ENCODE data around the gene TAOK2. TPM values are rescaled to one million over a fixed set of nuclear protein-coding genes. Genes with fewer than 3 reads are reported as not detected.

TAOK2 gene
- total and polyA plus RNA-seq, 2 experiments from 2014 or later: 24.5 to 33.4 TPM

DNA sequence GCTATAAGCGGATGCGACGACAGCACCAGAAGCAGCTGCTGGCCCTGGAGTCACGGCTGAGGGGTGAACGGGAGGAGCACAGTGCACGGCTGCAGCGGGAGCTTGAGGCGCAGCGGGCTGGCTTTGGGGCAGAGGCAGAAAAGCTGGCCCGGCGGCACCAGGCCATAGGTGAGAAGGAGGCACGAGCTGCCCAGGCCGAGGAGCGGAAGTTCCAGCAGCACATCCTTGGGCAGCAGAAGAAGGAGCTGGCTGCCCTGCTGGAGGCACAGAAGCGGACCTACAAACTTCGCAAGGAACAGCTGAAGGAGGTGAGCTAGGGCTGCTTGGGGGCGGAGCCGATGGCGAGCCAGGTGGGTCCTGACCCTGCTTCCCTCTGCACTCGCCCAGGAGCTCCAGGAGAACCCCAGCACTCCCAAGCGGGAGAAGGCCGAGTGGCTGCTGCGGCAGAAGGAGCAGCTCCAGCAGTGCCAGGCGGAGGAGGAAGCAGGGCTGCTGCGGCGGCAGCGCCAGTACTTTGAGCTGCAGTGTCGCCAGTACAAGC is 11.7 kb downstream of the TAOK2 start:
- no peak for DNase-seq (ENCODE audit: low spot score)
- Histone ChIP-seq H3K79me2 (no peaks in the 10 kb centered on the region), H3K27me3 (no peaks in the 10 kb centered on the region), H4K20me1 (ENCODE audit: insufficient read depth, poor library complexity, severe bottlenecking) (no peaks in the 10 kb centered on the region), H3K9me2 (replicated peaks; ENCODE audit: insufficient read depth) (no peaks in the 10 kb centered on the region), H3K4me3 (no peak overlapping the region), H3K36me3 (replicated peaks; ENCODE audit: insufficient read depth, low read depth) (no peaks in the 10 kb centered on the region), H2AFZ (no peak overlapping the region), H3K4me1 (ENCODE audit: insufficient read depth) (no peaks in the 10 kb centered on the region), H3K4me2 (no peak overlapping the region), H3K27ac (no peak overlapping the region), H3K9me3 (ENCODE audit: low read depth) (no peaks in the 10 kb centered on the region)
- WGBS (ENCODE audit: low lambda C conversion rate, missing lambda C conversion rate): 97% methylated on average over 26 of the region's 28 CpGs
- TF ChIP-seq EZH2 (IDR thresholded peaks at IDR 0.05; ENCODE audit: borderline replicate concordance): no peak

DNA sequence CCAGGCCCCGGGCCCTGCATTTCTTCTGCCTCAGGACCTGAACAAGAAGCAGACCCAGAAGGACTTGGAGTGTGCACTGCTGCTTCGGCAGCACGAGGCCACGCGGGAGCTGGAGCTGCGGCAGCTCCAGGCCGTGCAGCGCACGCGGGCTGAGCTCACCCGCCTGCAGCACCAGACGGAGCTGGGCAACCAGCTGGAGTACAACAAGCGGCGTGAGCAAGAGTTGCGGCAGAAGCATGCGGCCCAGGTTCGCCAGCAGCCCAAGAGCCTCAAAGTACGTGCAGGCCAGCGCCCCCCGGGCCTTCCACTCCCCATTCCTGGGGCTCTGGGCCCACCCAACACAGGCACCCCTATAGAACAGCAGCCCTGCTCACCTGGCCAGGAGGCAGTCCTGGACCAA is 12.6 kb downstream of the TAOK2 start:
- H3K9me2 ChIP-seq (replicated peaks; ENCODE audit: insufficient read depth): no peaks in the 10 kb centered on the region
- H4K20me1 ChIP-seq (ENCODE audit: insufficient read depth, poor library complexity, severe bottlenecking): no peaks in the 10 kb centered on the region
- H3K4me3 ChIP-seq: no peak overlapping the region
- no peaks in the 10 kb centered on the region for H3K79me2 ChIP-seq
- no peak overlapping the region for H3K4me2 ChIP-seq
- H3K36me3 ChIP-seq (replicated peaks; ENCODE audit: insufficient read depth, low read depth): no peaks in the 10 kb centered on the region
- H3K27me3 ChIP-seq: no peaks in the 10 kb centered on the region
- no peak for TF ChIP-seq EZH2phosphoT487 (IDR thresholded peaks at IDR 0.05; ENCODE audit: low read depth, severe bottlenecking, unreplicated experiment)
- TF ChIP-seq, protein P1, sequence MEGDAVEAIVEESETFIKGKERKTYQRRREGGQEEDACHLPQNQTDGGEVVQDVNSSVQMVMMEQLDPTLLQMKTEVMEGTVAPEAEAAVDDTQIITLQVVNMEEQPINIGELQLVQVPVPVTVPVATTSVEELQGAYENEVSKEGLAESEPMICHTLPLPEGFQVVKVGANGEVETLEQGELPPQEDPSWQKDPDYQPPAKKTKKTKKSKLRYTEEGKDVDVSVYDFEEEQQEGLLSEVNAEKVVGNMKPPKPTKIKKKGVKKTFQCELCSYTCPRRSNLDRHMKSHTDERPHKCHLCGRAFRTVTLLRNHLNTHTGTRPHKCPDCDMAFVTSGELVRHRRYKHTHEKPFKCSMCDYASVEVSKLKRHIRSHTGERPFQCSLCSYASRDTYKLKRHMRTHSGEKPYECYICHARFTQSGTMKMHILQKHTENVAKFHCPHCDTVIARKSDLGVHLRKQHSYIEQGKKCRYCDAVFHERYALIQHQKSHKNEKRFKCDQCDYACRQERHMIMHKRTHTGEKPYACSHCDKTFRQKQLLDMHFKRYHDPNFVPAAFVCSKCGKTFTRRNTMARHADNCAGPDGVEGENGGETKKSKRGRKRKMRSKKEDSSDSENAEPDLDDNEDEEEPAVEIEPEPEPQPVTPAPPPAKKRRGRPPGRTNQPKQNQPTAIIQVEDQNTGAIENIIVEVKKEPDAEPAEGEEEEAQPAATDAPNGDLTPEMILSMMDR (IDR thresholded peaks at IDR 0.05; ENCODE audit: poor library complexity): no peak
- DNase-seq (ENCODE audit: low spot score): no peak
- WGBS (ENCODE audit: low lambda C conversion rate, missing lambda C conversion rate): 94% methylated on average over 20 of the region's 20 CpGs
- H2AFZ ChIP-seq: no peak overlapping the region
- no peaks in the 10 kb centered on the region for H3K9me3 ChIP-seq (ENCODE audit: low read depth)
- no peak overlapping the region for H3K27ac ChIP-seq
- no peaks in the 10 kb centered on the region for H3K4me1 ChIP-seq (ENCODE audit: insufficient read depth)

DNA sequence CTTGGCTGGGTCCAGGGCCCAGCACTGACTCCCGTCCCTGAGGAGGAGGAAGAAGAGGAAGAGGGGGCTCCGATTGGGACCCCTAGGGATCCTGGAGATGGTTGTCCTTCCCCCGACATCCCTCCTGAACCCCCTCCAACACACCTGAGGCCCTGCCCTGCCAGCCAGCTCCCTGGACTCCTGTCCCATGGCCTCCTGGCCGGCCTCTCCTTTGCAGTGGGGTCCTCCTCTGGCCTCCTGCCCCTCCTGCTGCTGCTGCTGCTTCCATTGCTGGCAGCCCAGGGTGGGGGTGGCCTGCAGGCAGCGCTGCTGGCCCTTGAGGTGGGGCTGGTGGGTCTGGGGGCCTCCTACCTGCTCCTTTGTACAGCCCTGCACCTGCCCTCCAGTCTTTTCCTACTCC is 13.3 kb downstream of the TAOK2 start:
- no peak overlapping the region for H3K4me2 ChIP-seq
- no peaks in the 10 kb centered on the region for H3K36me3 ChIP-seq (replicated peaks; ENCODE audit: insufficient read depth, low read depth)
- no peaks in the 10 kb centered on the region for H3K79me2 ChIP-seq
- no peak for DNase-seq (ENCODE audit: low spot score)
- no peak overlapping the region for H3K27ac ChIP-seq
- no peaks in the 10 kb centered on the region for H3K4me1 ChIP-seq (ENCODE audit: insufficient read depth)
- no peaks in the 10 kb centered on the region for H3K9me2 ChIP-seq (replicated peaks; ENCODE audit: insufficient read depth)
- no peaks in the 10 kb centered on the region for H4K20me1 ChIP-seq (ENCODE audit: insufficient read depth, poor library complexity, severe bottlenecking)
- no peak overlapping the region for H2AFZ ChIP-seq
- no peaks in the 10 kb centered on the region for H3K27me3 ChIP-seq
- H3K9me3 ChIP-seq (ENCODE audit: low read depth): no peaks in the 10 kb centered on the region
- TF ChIP-seq EZH2 (IDR thresholded peaks at IDR 0.05; ENCODE audit: borderline replicate concordance) (no peak), EZH2phosphoT487 (IDR thresholded peaks at IDR 0.05; ENCODE audit: low read depth, severe bottlenecking, unreplicated experiment) (no peak)
- TF ChIP-seq, protein P1 (IDR thresholded peaks at IDR 0.05; ENCODE audit: poor library complexity): no peak
- H3K4me3 ChIP-seq: no peak overlapping the region
- WGBS (ENCODE audit: low lambda C conversion rate, missing lambda C conversion rate): 96% methylated on average over 3 of the region's 5 CpGs

DNA sequence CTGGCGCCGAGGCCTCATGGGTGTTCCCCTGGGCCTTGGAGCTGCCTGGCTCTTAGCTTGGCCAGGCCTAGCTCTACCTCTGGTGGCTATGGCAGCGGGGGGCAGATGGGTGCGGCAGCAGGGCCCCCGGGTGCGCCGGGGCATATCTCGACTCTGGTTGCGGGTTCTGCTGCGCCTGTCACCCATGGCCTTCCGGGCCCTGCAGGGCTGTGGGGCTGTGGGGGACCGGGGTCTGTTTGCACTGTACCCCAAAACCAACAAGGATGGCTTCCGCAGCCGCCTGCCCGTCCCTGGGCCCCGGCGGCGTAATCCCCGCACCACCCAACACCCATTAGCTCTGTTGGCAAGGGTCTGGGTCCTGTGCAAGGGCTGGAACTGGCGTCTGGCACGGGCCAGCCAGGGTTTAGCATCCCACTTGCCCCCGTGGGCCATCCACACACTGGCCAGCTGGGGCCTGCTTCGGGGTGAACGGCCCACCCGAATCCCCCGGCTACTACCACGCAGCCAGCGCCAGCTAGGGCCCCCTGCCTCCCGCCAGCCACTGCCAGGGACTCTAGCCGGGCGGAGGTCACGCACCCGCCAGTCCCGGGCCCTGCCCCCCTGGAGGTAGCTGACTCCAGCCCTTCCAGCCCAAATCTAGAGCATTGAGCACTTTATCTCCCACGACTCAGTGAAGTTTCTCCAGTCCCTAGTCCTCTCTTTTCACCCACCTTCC is 13.9 kb downstream of the TAOK2 start:
- H3K4me3 ChIP-seq: no peak overlapping the region
- no peaks in the 10 kb centered on the region for H3K4me1 ChIP-seq (ENCODE audit: insufficient read depth)
- H4K20me1 ChIP-seq (ENCODE audit: insufficient read depth, poor library complexity, severe bottlenecking): no peaks in the 10 kb centered on the region
- H3K9me3 ChIP-seq (ENCODE audit: low read depth): no peaks in the 10 kb centered on the region
- H3K27ac ChIP-seq: no peak overlapping the region
- no peaks in the 10 kb centered on the region for H3K27me3 ChIP-seq
- no peak overlapping the region for H2AFZ ChIP-seq
- DNase-seq (ENCODE audit: low spot score): no peak
- TF ChIP-seq EZH2phosphoT487 (IDR thresholded peaks at IDR 0.05; ENCODE audit: low read depth, severe bottlenecking, unreplicated experiment) (no peak), EZH2 (IDR thresholded peaks at IDR 0.05; ENCODE audit: borderline replicate concordance) (no peak)
- TF ChIP-seq, protein P1 (IDR thresholded peaks at IDR 0.05; ENCODE audit: poor library complexity): no peak
- no peaks in the 10 kb centered on the region for H3K79me2 ChIP-seq
- no peaks in the 10 kb centered on the region for H3K9me2 ChIP-seq (replicated peaks; ENCODE audit: insufficient read depth)
- WGBS (ENCODE audit: low lambda C conversion rate, missing lambda C conversion rate): 96% methylated on average over 30 of the region's 35 CpGs
- H3K36me3 ChIP-seq (replicated peaks; ENCODE audit: insufficient read depth, low read depth): no peaks in the 10 kb centered on the region
- no peak overlapping the region for H3K4me2 ChIP-seq
